SK-N-SH (cell line): Measurements from ENCODE around the gene BTBD2. TPM values are rescaled to one million over a fixed set of nuclear protein-coding genes. Genes with fewer than 3 reads are reported as not detected.

Experiments
- CTCF ChIA-PET: fragments of 300-600, 350-600 bp; formaldehyde crosslinking; extraction: SDS; loops from one replicate; lab custom pipeline; 2021; lab: Yijun Ruan, JAX
- POLR2A ChIA-PET: fragments of 350-600 bp; sonication (Branson Sonifier 250); formaldehyde crosslinking; extraction: SDS; loops from one replicate; lab custom pipeline; 2020; ENCODE audit warnings: antibody characterized with exemption, inconsistent platforms; lab: Yijun Ruan, JAX
- DNase-seq: peaks from one replicate; pipeline ENCODE4 v3.0.0; 2012
- H2AFZ ChIP-seq: fragments of 200-600 bp; sonication (generic); 2 replicates; pipeline ENCODE4 v1.8.1; 2016; ENCODE audit warnings: antibody characterized with exemption, mild to moderate bottlenecking, low read depth
- H3F3A ChIP-seq: fragments of 200-600 bp; sonication (generic); replicated peaks from 2 replicates; pipeline ENCODE3; 2016; ENCODE audit warnings: antibody characterized with exemption, mild to moderate bottlenecking; ENCODE audit not compliant: insufficient read depth
- H3K27ac ChIP-seq, 2 experiments: fragments of 200-500 bp in 1 of 2; fragments of 200-600 bp in 1 of 2; sonication (Bioruptor generic) in 1 of 2; sonication (generic), shearing (Covaris generic) in 1 of 2; 2 replicates each; pipeline versions ENCODE4 v1.5.1 to v1.6.1; 2014 to 2016; ENCODE audit warnings: low read depth in 2 of 2, inconsistent platforms in 1 of 2, low read length in 1 of 2, mild to moderate bottlenecking in 1 of 2, mixed read lengths in 1 of 2
- H3K27me3 ChIP-seq: fragments of 200-600 bp; sonication (generic), shearing (Covaris generic); 2 replicates; pipeline ENCODE4 v1.6.1; 2016; ENCODE audit warnings: mixed run types; ENCODE audit not compliant: insufficient read depth
- H3K36me3 ChIP-seq, 2 experiments: fragments of 200-500 bp in 1 of 2; fragments of 200-600 bp in 1 of 2; sonication (Bioruptor generic) in 1 of 2; sonication (generic) in 1 of 2; replicated peaks in 1 of 2; 2 replicates each; pipeline versions ENCODE3 to v1.5.1; 2014 to 2016; ENCODE audit warnings: low read length in 1 of 2, mild to moderate bottlenecking in 1 of 2; ENCODE audit not compliant: insufficient read depth in 2 of 2, control insufficient read depth in 1 of 2
- H3K4me1 ChIP-seq, 2 experiments: fragments of 200-500 bp in 1 of 2; fragments of 200-600 bp in 1 of 2; sonication (Bioruptor generic) in 1 of 2; sonication (generic), shearing (Covaris generic) in 1 of 2; 2 replicates each; pipeline versions ENCODE4 v1.5.1 to v1.6.1; 2014 to 2016; ENCODE audit warnings: low read depth in 1 of 2, low read length in 1 of 2, mixed run types in 1 of 2; ENCODE audit not compliant: insufficient read depth in 2 of 2, control insufficient read depth in 1 of 2
- H3K4me2 ChIP-seq: fragments of 200-600 bp; sonication (generic), shearing (Covaris generic); 2 replicates; pipeline ENCODE4 v1.6.1; 2017; ENCODE audit warnings: mixed run types
- H3K4me3 ChIP-seq, 2 experiments: fragments of 200-500 bp in 1 of 2; fragments of 200-600 bp in 1 of 2; sonication (Bioruptor generic) in 1 of 2; sonication (generic), shearing (Covaris generic) in 1 of 2; 2 replicates each; pipeline versions ENCODE4 v1.5.1 to v1.8.1; 2014 to 2016; ENCODE audit warnings: low read depth in 2 of 2, inconsistent platforms in 1 of 2, low read length in 1 of 2, mild to moderate bottlenecking in 1 of 2, mixed read lengths in 1 of 2, moderate library complexity in 1 of 2
- H3K79me2 ChIP-seq: fragments of 200-600 bp; sonication (generic); 2 replicates; pipeline ENCODE4 v1.8.1; 2017; ENCODE audit warnings: mild to moderate bottlenecking; ENCODE audit not compliant: insufficient read depth
- H3K9ac ChIP-seq: fragments of 200-600 bp; sonication (generic); 2 replicates; pipeline ENCODE4 v1.6.1; 2017; ENCODE audit warnings: mixed run types
- H3K9me2 ChIP-seq: fragments of 200-600 bp; sonication (generic); 2 replicates; pipeline ENCODE4 v1.6.1; 2017; ENCODE audit warnings: mixed run types
- H3K9me3 ChIP-seq: fragments of 200-600 bp; sonication (generic); 2 replicates; pipeline ENCODE4 v1.6.1; 2017; ENCODE audit warnings: mixed run types, mild to moderate bottlenecking, moderate library complexity
- H4K20me1 ChIP-seq: fragments of 200-600 bp; sonication (generic); 2 replicates; pipeline ENCODE4 v1.6.1; 2017; ENCODE audit warnings: mild to moderate bottlenecking, mixed run types; ENCODE audit not compliant: insufficient read depth
- EZH2phosphoT487 ChIP-seq: fragments of 200-600 bp; sonication (generic); IDR thresholded peaks from 2 replicates; pipeline ENCODE4 v1.6.1; 2017; ENCODE audit warnings: low read depth, mixed run types, mild to moderate bottlenecking, antibody characterized with exemption, moderate library complexity, borderline replicate concordance
- FOXJ3 ChIP-seq: sonication (generic); formaldehyde crosslinking; IDR thresholded peaks from 2 replicates; pipeline ENCODE4 v1.5.1; 2020; ENCODE audit warnings: mild to moderate bottlenecking, missing genetic modification reagents
- JUND ChIP-seq: IDR thresholded peaks from 2 replicates; pipeline ENCODE4 v1.4.0; 2012
- MEF2A ChIP-seq: IDR thresholded peaks from 2 replicates; pipeline ENCODE4 v1.4.0; 2012; ENCODE audit warnings: low read depth, borderline replicate concordance
- MXI1 ChIP-seq: IDR thresholded peaks from 2 replicates; pipeline ENCODE4 v1.6.1; 2012; ENCODE audit warnings: mild to moderate bottlenecking, low read depth, low read length, improper control_type of control experiment
- NRF1 ChIP-seq: IDR thresholded peaks from 2 replicates; pipeline ENCODE4 v1.6.1; 2012; ENCODE audit warnings: low read depth, mild to moderate bottlenecking, low read length
- POLR2AphosphoS5 ChIP-seq: IDR thresholded peaks from 2 replicates; pipeline ENCODE4 v1.6.1; 2012; ENCODE audit warnings: low read depth, low read length
- RAD21 ChIP-seq: IDR thresholded peaks from 2 replicates; pipeline ENCODE4 v1.6.1; 2012; ENCODE audit warnings: mild to moderate bottlenecking, low read length
- RCOR1 ChIP-seq: fragments of 150-350 bp; IDR thresholded peaks from 2 replicates; pipeline ENCODE4 v1.6.1; 2017; ENCODE audit warnings: antibody characterized with exemption, low read length
- RFX5 ChIP-seq: IDR thresholded peaks from 2 replicates; pipeline ENCODE4 v1.6.1; 2012; ENCODE audit warnings: mild to moderate bottlenecking, improper control_type of control experiment, low read length
- RXRA ChIP-seq: IDR thresholded peaks from 2 replicates; pipeline ENCODE4 v1.4.0; 2012; ENCODE audit warnings: low read depth, mild to moderate bottlenecking, borderline replicate concordance
- SMC3 ChIP-seq: IDR thresholded peaks from 2 replicates; pipeline ENCODE4 v1.6.1; 2012; ENCODE audit warnings: low read depth, low read length, improper control_type of control experiment
- TCF12 ChIP-seq: IDR thresholded peaks from 2 replicates; pipeline ENCODE4 v1.4.0; 2012
- TEAD4 ChIP-seq: IDR thresholded peaks from 2 replicates; pipeline ENCODE4 v1.4.0; 2012; ENCODE audit warnings: mild to moderate bottlenecking, borderline replicate concordance; ENCODE audit not compliant: insufficient read depth
- YY1 ChIP-seq: IDR thresholded peaks from 2 replicates; pipeline ENCODE4 v1.4.0; 2012; ENCODE audit warnings: low read depth, mild to moderate bottlenecking
- WGBS: methylation state at CpG from one replicate; pipeline ENCODE4 v1.1.6; 2017; ENCODE audit warnings: low lambda C conversion rate; 5-methylcytosine and 5-hydroxymethylcytosine counted together
- polyA plus RNA-seq, 3 experiments: library from polyadenylated mRNA; depleted of rRNA; stranded (reverse); fragments of >200 nt; gene quantifications; 2 replicates each; pipeline ENCODE4 v1.2.3, GENCODE V29; 2012
- TF ChIP-seq, protein P1 (sequence below): fragments of 200-600 bp; sonication (generic); IDR thresholded peaks from 2 replicates; pipeline ENCODE4 v1.6.1; 2017; ENCODE audit warnings: antibody characterized with exemption, mild to moderate bottlenecking, moderate library complexity
- TF ChIP-seq, protein P2 (sequence below): IDR thresholded peaks from 2 replicates; pipeline ENCODE4; 2012
- TF ChIP-seq, protein P3 (sequence below): IDR thresholded peaks from 2 replicates; pipeline ENCODE4 v1.6.1; 2012; ENCODE audit warnings: mild to moderate bottlenecking, low read depth, low read length, moderate library complexity

Gene BTBD2
- polyA plus RNA-seq, 1 of the 3 experiments (the other 2 are of a cell fraction) = 66.8 TPM

DNA sequence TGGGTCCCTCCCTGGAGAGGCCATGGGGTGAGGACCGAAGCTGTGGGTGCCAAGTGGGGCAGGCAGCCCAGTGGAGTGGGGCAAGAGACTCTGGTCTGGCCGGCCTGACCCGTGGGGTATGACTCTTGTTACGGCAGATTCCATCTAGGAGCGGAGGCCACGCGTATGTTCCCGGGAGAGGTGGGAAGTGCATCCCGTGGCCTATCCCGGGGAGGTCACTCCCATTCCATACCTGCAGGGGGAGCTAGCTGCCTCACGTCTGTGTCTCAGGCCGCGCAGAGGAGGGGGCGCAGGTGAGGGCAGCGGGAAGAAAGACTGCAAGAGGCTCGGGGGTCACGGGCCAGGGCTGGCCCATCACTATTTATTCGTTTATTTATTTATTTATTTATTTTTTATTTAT lies 69.6 kb downstream of the BTBD2 start:
- no peak overlapping the region for H2AFZ ChIP-seq
- POLR2A ChIA-PET = interaction anchor here (1.1 kb wide), 1 partner anchor 124 kb away, joined by 3 read pairs; no protein-coding TSS in a partner anchor
- H4K20me1 ChIP-seq = peaks cover 68% of the 10 kb centered on the region
- TF ChIP-seq SMC3 = peak; percentile 38; the same call in 1 of the 2 replicates
- TF ChIP-seq NRF1 = no peak
- no peak for TF ChIP-seq RFX5
- no peak for TF ChIP-seq RXRA
- TF ChIP-seq TEAD4 = no peak
- no peak for TF ChIP-seq YY1
- TF ChIP-seq, protein P1, sequence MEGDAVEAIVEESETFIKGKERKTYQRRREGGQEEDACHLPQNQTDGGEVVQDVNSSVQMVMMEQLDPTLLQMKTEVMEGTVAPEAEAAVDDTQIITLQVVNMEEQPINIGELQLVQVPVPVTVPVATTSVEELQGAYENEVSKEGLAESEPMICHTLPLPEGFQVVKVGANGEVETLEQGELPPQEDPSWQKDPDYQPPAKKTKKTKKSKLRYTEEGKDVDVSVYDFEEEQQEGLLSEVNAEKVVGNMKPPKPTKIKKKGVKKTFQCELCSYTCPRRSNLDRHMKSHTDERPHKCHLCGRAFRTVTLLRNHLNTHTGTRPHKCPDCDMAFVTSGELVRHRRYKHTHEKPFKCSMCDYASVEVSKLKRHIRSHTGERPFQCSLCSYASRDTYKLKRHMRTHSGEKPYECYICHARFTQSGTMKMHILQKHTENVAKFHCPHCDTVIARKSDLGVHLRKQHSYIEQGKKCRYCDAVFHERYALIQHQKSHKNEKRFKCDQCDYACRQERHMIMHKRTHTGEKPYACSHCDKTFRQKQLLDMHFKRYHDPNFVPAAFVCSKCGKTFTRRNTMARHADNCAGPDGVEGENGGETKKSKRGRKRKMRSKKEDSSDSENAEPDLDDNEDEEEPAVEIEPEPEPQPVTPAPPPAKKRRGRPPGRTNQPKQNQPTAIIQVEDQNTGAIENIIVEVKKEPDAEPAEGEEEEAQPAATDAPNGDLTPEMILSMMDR = peak; percentile 67
- peak; percentile 63 for TF ChIP-seq RAD21
- TF ChIP-seq POLR2AphosphoS5 = no peak
- TF ChIP-seq MEF2A = no peak
- TF ChIP-seq MXI1 = no peak
- TF ChIP-seq, all 33 proteins: peak for 3
- CTCF ChIA-PET = interaction anchor here (0.6 to 2.7 kb wide), 16 partner anchors 8 to 127 kb away, joined by 3 to 24 read pairs (median 5); no protein-coding TSS in a partner anchor
- no peaks in the 10 kb centered on the region for H3K9me3 ChIP-seq
- peak; percentile 93 for DNase-seq
- H3K4me2 ChIP-seq = no peak overlapping the region
- no peaks in the 10 kb centered on the region for H3K9me2 ChIP-seq
- H3K36me3 ChIP-seq = no peaks in the 10 kb centered on the region
- no peak overlapping the region for H3K4me3 ChIP-seq
- no peak overlapping the region for H3K9ac ChIP-seq
- H3F3A ChIP-seq = peaks cover 7% of the 10 kb centered on the region
- H3K27me3 ChIP-seq = no peaks in the 10 kb centered on the region
- 66% methylated on average over 16 of the region's 18 CpGs for WGBS
- H3K27ac ChIP-seq = no peak overlapping the region
- H3K4me1 ChIP-seq = peaks cover 0 to 20% of the 10 kb centered on the region in 2 experiments; a peak in 1 of 4 replicates
- peaks cover 96% of the 10 kb centered on the region for H3K79me2 ChIP-seq

DNA sequence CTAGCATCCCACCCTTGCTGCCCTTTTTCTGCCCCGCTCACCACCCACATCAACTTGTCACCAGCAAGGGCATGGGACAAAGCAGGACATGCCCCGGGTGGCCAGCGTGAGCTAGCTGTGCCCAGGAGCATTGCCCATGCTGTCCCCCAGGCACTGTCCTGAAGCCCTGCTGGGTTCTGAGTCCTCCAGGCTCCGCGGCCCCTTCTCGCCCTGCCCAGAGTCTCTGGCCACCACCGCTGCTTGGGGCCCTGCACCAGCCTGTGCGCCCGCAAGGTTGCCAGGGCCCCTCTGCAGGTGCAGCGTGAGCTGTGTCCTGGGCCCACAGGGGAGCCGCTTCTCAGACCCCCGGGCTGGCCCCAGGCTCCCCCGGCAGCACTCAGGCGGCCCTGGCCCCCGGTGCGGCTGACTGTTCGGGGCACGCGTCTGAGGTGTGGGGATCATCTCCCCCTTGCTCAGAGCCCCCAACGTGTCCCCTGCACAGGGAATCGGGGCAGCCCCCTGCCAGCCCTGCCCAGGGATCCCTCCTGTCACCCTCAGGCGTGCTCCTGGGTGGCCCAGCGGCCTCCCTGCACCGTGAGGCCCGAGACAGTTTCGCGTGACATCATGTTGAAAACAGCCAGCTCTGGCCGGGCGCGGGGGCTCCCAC lies 70.5 kb downstream of the BTBD2 start:
- POLR2A ChIA-PET = interaction anchor here (0.7 to 1.1 kb wide), 2 partner anchors 102 to 125 kb away, joined by 3 read pairs; no protein-coding TSS in a partner anchor
- Histone ChIP-seq H4K20me1 (peaks cover 68% of the 10 kb centered on the region), H3K4me3 (no peak overlapping the region), H3K4me2 (no peak overlapping the region), H3K27me3 (no peaks in the 10 kb centered on the region), H3K9me3 (no peaks in the 10 kb centered on the region), H3K27ac (no peak overlapping the region; a peak in 1 of 4 replicates), H3K9me2 (no peaks in the 10 kb centered on the region), H3K36me3 (no peaks in the 10 kb centered on the region), H3K9ac (no peak overlapping the region), H3K4me1 (peaks cover 0 to 22% of the 10 kb centered on the region in 2 experiments; a peak in 1 of 4 replicates), H3K79me2 (peaks cover 87% of the 10 kb centered on the region), H2AFZ (no peak overlapping the region), H3F3A (peaks cover 11% of the 10 kb centered on the region)
- WGBS = 92% methylated on average over 10 of the region's 30 CpGs
- no peak for TF ChIP-seq TCF12
- TF ChIP-seq YY1 = no peak
- TF ChIP-seq RAD21 = no peak
- no peak for TF ChIP-seq RXRA
- TF ChIP-seq JUND = no peak
- TF ChIP-seq, protein P2, sequence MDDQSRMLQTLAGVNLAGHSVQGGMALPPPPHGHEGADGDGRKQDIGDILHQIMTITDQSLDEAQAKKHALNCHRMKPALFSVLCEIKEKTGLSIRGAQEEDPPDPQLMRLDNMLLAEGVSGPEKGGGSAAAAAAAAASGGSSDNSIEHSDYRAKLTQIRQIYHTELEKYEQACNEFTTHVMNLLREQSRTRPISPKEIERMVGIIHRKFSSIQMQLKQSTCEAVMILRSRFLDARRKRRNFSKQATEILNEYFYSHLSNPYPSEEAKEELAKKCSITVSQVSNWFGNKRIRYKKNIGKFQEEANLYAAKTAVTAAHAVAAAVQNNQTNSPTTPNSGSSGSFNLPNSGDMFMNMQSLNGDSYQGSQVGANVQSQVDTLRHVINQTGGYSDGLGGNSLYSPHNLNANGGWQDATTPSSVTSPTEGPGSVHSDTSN = no peak
- TF ChIP-seq FOXJ3 (CRISPR knock-in tag) = no peak
- TF ChIP-seq EZH2phosphoT487 = no peak
- no peak for TF ChIP-seq SMC3
- TF ChIP-seq RFX5 = no peak
- TF ChIP-seq, protein P3, sequence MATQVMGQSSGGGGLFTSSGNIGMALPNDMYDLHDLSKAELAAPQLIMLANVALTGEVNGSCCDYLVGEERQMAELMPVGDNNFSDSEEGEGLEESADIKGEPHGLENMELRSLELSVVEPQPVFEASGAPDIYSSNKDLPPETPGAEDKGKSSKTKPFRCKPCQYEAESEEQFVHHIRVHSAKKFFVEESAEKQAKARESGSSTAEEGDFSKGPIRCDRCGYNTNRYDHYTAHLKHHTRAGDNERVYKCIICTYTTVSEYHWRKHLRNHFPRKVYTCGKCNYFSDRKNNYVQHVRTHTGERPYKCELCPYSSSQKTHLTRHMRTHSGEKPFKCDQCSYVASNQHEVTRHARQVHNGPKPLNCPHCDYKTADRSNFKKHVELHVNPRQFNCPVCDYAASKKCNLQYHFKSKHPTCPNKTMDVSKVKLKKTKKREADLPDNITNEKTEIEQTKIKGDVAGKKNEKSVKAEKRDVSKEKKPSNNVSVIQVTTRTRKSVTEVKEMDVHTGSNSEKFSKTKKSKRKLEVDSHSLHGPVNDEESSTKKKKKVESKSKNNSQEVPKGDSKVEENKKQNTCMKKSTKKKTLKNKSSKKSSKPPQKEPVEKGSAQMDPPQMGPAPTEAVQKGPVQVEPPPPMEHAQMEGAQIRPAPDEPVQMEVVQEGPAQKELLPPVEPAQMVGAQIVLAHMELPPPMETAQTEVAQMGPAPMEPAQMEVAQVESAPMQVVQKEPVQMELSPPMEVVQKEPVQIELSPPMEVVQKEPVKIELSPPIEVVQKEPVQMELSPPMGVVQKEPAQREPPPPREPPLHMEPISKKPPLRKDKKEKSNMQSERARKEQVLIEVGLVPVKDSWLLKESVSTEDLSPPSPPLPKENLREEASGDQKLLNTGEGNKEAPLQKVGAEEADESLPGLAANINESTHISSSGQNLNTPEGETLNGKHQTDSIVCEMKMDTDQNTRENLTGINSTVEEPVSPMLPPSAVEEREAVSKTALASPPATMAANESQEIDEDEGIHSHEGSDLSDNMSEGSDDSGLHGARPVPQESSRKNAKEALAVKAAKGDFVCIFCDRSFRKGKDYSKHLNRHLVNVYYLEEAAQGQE = no peak
- no peak for TF ChIP-seq TEAD4
- TF ChIP-seq RCOR1 = no peak
- CTCF ChIA-PET = interaction anchor here (0.7 to 2.7 kb wide), 12 partner anchors 8 to 59 kb away, joined by 3 to 24 read pairs (median 5); no protein-coding TSS in a partner anchor
- no peak for DNase-seq
